ENCODE data around the gene PDIA5. TPM values are rescaled to one million over a fixed set of nuclear protein-coding genes. Genes with fewer than 3 reads are reported as not detected.

PDIA5 gene
- total RNA-seq, 1 donor: 54.3 TPM

DNA sequence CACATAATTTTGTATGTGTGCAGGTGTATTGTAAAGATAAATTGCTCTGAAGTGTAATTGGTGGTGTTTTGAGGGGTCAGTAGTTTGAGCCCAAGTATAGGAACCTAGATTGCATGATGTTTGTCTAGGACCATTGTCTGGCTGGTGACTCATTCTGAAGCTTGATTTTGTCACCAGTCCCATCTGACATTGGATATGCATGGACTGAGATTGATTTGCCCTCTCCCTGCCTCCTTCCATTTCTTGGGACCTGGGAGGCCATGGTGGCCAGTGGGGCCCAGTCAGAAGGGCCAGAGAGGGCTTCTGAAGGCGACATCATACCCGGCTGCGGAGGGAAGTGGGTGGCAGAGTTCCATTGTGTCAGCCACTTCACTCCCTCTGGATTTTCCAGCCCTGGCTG, 62.3 kb downstream of the PDIA5 start:
- no peak overlapping the region for H2AFZ ChIP-seq (ENCODE audit: low read length)
- no peaks in the 10 kb centered on the region for H3K27me3 ChIP-seq (ENCODE audit: insufficient read depth, low read length)
- no peaks in the 10 kb centered on the region for H3K9me3 ChIP-seq (ENCODE audit: low read depth, low read length)
- H3K36me3 ChIP-seq (ENCODE audit: insufficient read depth, low read length): peaks cover 79% of the 10 kb centered on the region
- no peaks in the 10 kb centered on the region for H4K20me1 ChIP-seq (ENCODE audit: insufficient read depth, low read length)
- no peaks in the 10 kb centered on the region for H3K4me1 ChIP-seq (ENCODE audit: insufficient read depth, low read length)
- no peak for DNase-seq (ENCODE audit: insufficient read length, low spot score, missing footprints)
- H3K27ac ChIP-seq (ENCODE audit: low read depth, low read length): no peak overlapping the region
- TF ChIP-seq, protein P1, sequence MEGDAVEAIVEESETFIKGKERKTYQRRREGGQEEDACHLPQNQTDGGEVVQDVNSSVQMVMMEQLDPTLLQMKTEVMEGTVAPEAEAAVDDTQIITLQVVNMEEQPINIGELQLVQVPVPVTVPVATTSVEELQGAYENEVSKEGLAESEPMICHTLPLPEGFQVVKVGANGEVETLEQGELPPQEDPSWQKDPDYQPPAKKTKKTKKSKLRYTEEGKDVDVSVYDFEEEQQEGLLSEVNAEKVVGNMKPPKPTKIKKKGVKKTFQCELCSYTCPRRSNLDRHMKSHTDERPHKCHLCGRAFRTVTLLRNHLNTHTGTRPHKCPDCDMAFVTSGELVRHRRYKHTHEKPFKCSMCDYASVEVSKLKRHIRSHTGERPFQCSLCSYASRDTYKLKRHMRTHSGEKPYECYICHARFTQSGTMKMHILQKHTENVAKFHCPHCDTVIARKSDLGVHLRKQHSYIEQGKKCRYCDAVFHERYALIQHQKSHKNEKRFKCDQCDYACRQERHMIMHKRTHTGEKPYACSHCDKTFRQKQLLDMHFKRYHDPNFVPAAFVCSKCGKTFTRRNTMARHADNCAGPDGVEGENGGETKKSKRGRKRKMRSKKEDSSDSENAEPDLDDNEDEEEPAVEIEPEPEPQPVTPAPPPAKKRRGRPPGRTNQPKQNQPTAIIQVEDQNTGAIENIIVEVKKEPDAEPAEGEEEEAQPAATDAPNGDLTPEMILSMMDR (IDR thresholded peaks at IDR 0.05; ENCODE audit: extremely low read depth, low read depth, low read length): no peak
- H3K4me3 ChIP-seq (ENCODE audit: insufficient read depth, low read length): no peak overlapping the region
- no peaks in the 10 kb centered on the region for H3K79me2 ChIP-seq (ENCODE audit: insufficient read depth, low read length)
- H3K4me2 ChIP-seq (ENCODE audit: insufficient read depth, low read length): no peak overlapping the region

DNA sequence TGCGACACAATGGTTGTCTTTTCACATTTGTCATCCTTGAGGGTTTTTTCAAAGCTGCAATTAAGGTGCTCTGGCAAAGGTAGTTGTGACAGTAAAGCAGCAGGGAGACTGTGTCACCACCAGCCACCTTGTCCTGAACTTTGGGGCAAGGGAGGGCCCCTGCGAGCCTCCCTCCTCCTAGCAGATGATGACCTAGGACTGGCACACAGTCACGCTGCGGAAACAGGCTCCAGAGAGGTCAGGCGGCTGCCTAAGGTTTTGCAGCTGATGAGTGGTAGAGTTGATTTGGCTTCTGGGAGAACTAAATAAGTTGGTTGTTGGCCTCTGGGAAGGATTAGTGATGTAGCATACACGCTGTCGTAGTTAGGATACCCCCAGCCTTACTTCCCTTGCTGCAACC, 62.7 kb downstream of the PDIA5 start:
- Histone ChIP-seq H3K27ac (ENCODE audit: low read depth, low read length) (no peak overlapping the region), H3K36me3 (ENCODE audit: insufficient read depth, low read length) (peaks cover 76% of the 10 kb centered on the region), H3K4me1 (ENCODE audit: insufficient read depth, low read length) (no peaks in the 10 kb centered on the region), H3K4me2 (ENCODE audit: insufficient read depth, low read length) (no peak overlapping the region), H2AFZ (ENCODE audit: low read length) (no peak overlapping the region), H4K20me1 (ENCODE audit: insufficient read depth, low read length) (no peaks in the 10 kb centered on the region), H3K79me2 (ENCODE audit: insufficient read depth, low read length) (no peaks in the 10 kb centered on the region), H3K27me3 (ENCODE audit: insufficient read depth, low read length) (no peaks in the 10 kb centered on the region), H3K9me3 (ENCODE audit: low read depth, low read length) (no peaks in the 10 kb centered on the region), H3K4me3 (ENCODE audit: insufficient read depth, low read length) (no peak overlapping the region)
- DNase-seq (ENCODE audit: insufficient read length, low spot score, missing footprints): no peak
- TF ChIP-seq, protein P1 (IDR thresholded peaks at IDR 0.05; ENCODE audit: extremely low read depth, low read depth, low read length): no peak

DNA sequence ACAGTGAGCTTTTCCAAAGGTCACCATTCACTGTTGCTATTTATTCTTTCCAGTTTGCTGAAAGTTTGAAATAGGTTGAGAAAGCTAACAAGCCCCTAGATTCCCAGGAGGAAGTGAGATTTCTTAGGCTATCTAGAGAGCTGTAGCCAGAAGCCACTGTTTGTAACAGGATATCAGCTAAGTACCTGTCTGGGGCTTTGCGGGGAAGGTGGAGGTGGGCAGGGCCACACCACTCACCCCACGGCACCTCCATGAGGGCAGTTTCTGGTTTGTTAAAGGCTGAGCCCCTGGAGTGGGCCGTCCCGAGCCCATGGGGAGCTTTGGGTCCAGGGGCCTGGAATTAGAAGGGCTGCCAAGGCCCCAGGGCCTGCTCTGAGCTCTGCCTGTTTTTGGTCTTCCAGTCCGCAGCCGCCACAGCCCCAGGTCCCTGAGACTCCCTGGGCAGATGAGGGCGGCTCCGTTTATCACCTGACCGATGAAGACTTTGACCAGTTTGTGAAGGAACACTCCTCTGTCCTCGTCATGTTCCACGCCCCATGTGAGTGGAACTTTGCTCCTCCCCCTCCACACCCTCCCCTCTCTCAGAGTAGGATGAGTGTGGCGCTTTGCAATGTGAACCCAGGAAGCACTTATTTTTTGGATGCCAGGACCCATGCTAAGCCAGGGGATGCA, 63.4 kb downstream of the PDIA5 start:
- no peak for DNase-seq (ENCODE audit: insufficient read length, low spot score, missing footprints)
- no peak overlapping the region for H2AFZ ChIP-seq (ENCODE audit: low read length)
- no peaks in the 10 kb centered on the region for H3K79me2 ChIP-seq (ENCODE audit: insufficient read depth, low read length)
- no peak overlapping the region for H3K27ac ChIP-seq (ENCODE audit: low read depth, low read length)
- H3K9me3 ChIP-seq (ENCODE audit: low read depth, low read length): no peaks in the 10 kb centered on the region
- H3K27me3 ChIP-seq (ENCODE audit: insufficient read depth, low read length): no peaks in the 10 kb centered on the region
- no peaks in the 10 kb centered on the region for H3K4me1 ChIP-seq (ENCODE audit: insufficient read depth, low read length)
- H4K20me1 ChIP-seq (ENCODE audit: insufficient read depth, low read length): no peaks in the 10 kb centered on the region
- TF ChIP-seq, protein P1 (IDR thresholded peaks at IDR 0.05; ENCODE audit: extremely low read depth, low read depth, low read length): no peak
- peaks cover 70% of the 10 kb centered on the region for H3K36me3 ChIP-seq (ENCODE audit: insufficient read depth, low read length)
- no peak overlapping the region for H3K4me2 ChIP-seq (ENCODE audit: insufficient read depth, low read length)
- no peak overlapping the region for H3K4me3 ChIP-seq (ENCODE audit: insufficient read depth, low read length)

DNA sequence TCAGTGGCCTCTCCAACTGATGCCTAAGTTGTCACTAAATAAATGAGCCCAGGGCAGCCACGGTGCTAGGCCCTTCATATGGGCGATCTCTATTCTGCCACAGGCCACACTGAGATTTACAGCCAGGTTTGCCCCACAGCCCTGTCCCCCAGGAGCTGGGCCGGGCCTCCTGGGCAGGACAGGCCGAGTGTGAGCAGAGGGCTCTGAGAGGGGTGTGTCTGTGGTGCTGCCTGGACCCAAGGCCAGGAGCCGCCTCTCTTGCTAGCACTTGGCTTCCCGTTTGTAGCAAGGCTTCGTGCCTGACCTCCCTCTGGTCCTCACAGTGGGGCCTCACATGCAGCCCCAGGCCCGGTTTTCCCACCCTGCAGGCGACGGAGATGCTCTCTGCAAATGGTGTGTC, 67.8 kb downstream of the PDIA5 start:
- no peak overlapping the region for H3K4me2 ChIP-seq (ENCODE audit: insufficient read depth, low read length)
- peaks cover 61% of the 10 kb centered on the region for H3K36me3 ChIP-seq (ENCODE audit: insufficient read depth, low read length)
- DNase-seq (ENCODE audit: insufficient read length, low spot score, missing footprints): no peak
- no peaks in the 10 kb centered on the region for H3K9me3 ChIP-seq (ENCODE audit: low read depth, low read length)
- TF ChIP-seq, protein P1 (IDR thresholded peaks at IDR 0.05; ENCODE audit: extremely low read depth, low read depth, low read length): no peak
- H3K27ac ChIP-seq (ENCODE audit: low read depth, low read length): no peak overlapping the region
- H3K27me3 ChIP-seq (ENCODE audit: insufficient read depth, low read length): no peaks in the 10 kb centered on the region
- no peaks in the 10 kb centered on the region for H4K20me1 ChIP-seq (ENCODE audit: insufficient read depth, low read length)
- H3K79me2 ChIP-seq (ENCODE audit: insufficient read depth, low read length): no peaks in the 10 kb centered on the region
- no peaks in the 10 kb centered on the region for H3K4me1 ChIP-seq (ENCODE audit: insufficient read depth, low read length)
- H3K4me3 ChIP-seq (ENCODE audit: insufficient read depth, low read length): no peak overlapping the region
- H2AFZ ChIP-seq (ENCODE audit: low read length): no peak overlapping the region

Measured in osteoblast (primary cell).